Neutrophil (primary cell): ENCODE data around the gene ADGRD1.

Experiments used
- H3K27ac ChIP-seq: fragments of 200-600 bp; sonication (generic); 2 replicates; pipeline ENCODE4 v1.5.1; 2016; ENCODE audit warnings: mild to moderate bottlenecking, moderate library complexity
- H3K27me3 ChIP-seq: fragments of 200-600 bp; sonication (generic); 2 replicates; pipeline ENCODE4 v1.6.0; 2016; ENCODE audit warnings: mild to moderate bottlenecking
- H3K36me3 ChIP-seq: fragments of 200-600 bp; sonication (generic); 2 replicates; pipeline ENCODE4 v1.5.1; 2017
- H3K4me1 ChIP-seq, 2 experiments: fragments of 200-600 bp in 1 of 2; sonication (generic) in 1 of 2; 1 replicate in 1 of 2; 2 replicates in 1 of 2; pipeline versions ENCODE4 v1.5.1 to v1.6.1; 2013 to 2016; ENCODE audit warnings: low read depth in 1 of 2, low read length in 1 of 2, mild to moderate bottlenecking in 1 of 2, moderate library complexity in 1 of 2; ENCODE audit not compliant: control insufficient read depth in 1 of 2, insufficient read depth in 1 of 2
- H3K4me3 ChIP-seq, 2 experiments: fragments of 200-600 bp in 1 of 2; sonication (generic) in 1 of 2; 1 replicate in 1 of 2; 2 replicates in 1 of 2; pipeline ENCODE4 v1.5.1; 2013 to 2016; ENCODE audit warnings: low read depth in 1 of 2, low read length in 1 of 2, mild to moderate bottlenecking in 1 of 2, moderate library complexity in 1 of 2
- H3K9me3 ChIP-seq: fragments of 200-600 bp; sonication (generic); 2 replicates; pipeline ENCODE4 v1.5.1; 2016
- CTCF ChIP-seq: fragments of 200-600 bp; sonication (generic); IDR thresholded peaks from 2 replicates; pipeline ENCODE4 v1.5.1; 2016; ENCODE audit warnings: antibody characterized with exemption

The ADGRD1 gene

GRCh38 chr12:131041968-131042833, 88.5 kb downstream of the ADGRD1 start:
- no peak for TF ChIP-seq CTCF
- Histone ChIP-seq H3K9me3 (no peaks in the 10 kb centered on the region), H3K4me1 (no peaks in the 10 kb centered on the region), H3K27ac (no peak overlapping the region), H3K27me3 (no peaks in the 10 kb centered on the region), H3K4me3 (no peak overlapping the region), H3K36me3 (no peaks in the 10 kb centered on the region)

- Histone ChIP-seq H3K27ac (no peak overlapping the region), H3K36me3 (no peaks in the 10 kb centered on the region), H3K27me3 (no peaks in the 10 kb centered on the region), H3K4me3 (no peak overlapping the region), H3K4me1 (no peaks in the 10 kb centered on the region), H3K9me3 (no peaks in the 10 kb centered on the region)
- no peak for TF ChIP-seq CTCF
Observed at GRCh38 chr12:131042834-131043245, 89.1 kb downstream of the ADGRD1 start.

DNA sequence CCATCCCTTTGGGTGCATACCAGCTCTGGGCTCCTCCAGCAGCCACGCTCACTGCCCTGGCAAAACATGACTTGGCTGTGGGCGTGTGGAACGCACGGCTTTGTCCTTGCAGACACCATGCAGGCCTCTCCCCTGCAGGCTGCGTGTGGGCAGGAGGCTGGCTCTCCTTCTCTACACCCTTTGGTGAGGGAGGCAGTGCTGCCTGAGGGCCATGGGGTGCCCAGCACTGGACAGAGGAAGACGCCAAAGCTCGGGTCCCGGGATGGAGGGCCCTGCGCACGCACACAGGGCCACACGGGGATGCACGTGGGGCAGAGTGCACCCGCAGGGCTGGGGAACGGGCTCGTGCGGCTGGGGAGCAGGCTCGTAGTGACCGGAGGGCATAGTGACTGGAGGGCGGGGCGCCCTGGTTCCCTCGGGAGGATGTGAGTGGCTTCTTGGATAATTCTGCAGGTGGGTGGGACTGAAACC, 89.7 kb downstream of the ADGRD1 start:
- no peaks in the 10 kb centered on the region for H3K36me3 ChIP-seq
- H3K27me3 ChIP-seq = no peaks in the 10 kb centered on the region
- no peak overlapping the region for H3K27ac ChIP-seq
- TF ChIP-seq CTCF = no peak
- H3K4me1 ChIP-seq = no peaks in the 10 kb centered on the region
- no peaks in the 10 kb centered on the region for H3K9me3 ChIP-seq
- H3K4me3 ChIP-seq = no peak overlapping the region

DNA sequence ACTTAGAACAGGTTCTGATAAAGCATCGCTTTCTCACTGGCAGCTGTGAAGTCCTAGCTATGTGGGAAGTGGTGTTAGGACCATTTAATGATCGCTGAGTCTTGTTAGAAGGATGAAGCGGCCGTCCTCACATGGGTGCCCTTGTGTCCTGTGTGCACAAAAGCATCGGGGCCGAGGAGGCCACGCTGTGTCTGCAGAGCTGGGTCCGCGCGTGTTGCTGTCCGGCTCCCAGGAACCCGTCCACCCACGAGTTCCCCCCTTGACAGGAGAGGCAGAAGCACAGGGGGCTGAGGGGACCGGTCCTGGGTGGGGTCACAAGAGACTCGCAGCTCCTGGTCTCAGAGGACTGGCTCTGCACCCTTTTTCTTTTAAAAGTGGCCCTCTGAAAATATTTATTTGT, 90.4 kb downstream of the ADGRD1 start:
- H3K27me3 ChIP-seq = no peaks in the 10 kb centered on the region
- H3K27ac ChIP-seq = no peak overlapping the region
- H3K9me3 ChIP-seq = no peaks in the 10 kb centered on the region
- TF ChIP-seq CTCF = no peak
- no peak overlapping the region for H3K4me3 ChIP-seq
- H3K4me1 ChIP-seq = no peaks in the 10 kb centered on the region
- H3K36me3 ChIP-seq = no peaks in the 10 kb centered on the region

DNA sequence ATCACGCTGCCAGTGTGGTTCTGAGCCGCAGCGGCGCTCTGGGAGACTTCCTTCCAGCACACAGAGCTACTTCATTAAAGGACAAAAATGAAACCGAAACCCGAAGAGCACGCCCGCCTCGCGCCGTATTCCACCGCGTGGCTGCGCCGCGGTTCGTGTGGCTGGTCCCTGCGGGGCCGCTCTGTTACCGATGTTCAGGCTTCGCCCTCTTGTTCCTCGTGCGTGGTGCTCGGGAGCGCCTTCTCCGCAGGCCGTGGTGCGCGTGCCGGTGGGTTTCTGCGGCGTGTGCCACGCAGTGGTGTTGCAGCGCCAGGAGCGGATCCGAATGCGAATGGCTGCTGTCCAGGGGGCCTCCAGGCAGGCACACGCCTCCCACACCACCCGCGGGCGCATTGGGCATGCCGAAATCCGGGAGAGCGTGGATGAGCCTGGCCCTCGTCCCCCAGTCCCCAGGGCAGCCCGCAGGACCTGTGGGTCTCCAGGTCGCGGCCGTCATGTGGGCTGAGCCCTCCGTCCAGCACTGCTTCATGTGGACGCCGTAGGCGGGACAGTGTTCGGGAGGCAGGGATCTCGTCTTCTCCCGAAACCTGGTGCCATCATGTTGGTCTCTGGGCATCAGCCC, 91.2 kb downstream of the ADGRD1 start:
- Histone ChIP-seq H3K4me3 (no peak overlapping the region), H3K27me3 (no peaks in the 10 kb centered on the region), H3K9me3 (no peaks in the 10 kb centered on the region), H3K36me3 (no peaks in the 10 kb centered on the region), H3K27ac (no peak overlapping the region), H3K4me1 (no peaks in the 10 kb centered on the region)
- no peak for TF ChIP-seq CTCF
